T47D (cell line): ENCODE measurements around the gene SEMA3C.

Source experiments
- DNase-seq, 2 experiments: peaks; one replicate each; pipeline versions ENCODE4 v3.0.0 to v3.0.0-alpha.2; 2011 to 2012; ENCODE audit warnings: low read depth in 1 of 2, low spot score in 1 of 2
- JUND ChIP-seq: IDR thresholded peaks from 2 replicates; pipeline ENCODE4 v1.6.1; 2012; ENCODE audit warnings: low read depth
- in situ Hi-C: cut with HindIII; loops from 2 replicates; pipeline ENCODE4 v1.10.0; 2016; ENCODE audit warnings: low sequenced_read_pairs, low pct_unique_long_range_greater_than_20kb

The SEMA3C gene

GRCh38 chr7:80896906-80897598, 21.8 kb downstream of the SEMA3C start:
- DNase-seq = no peak
- TF ChIP-seq JUND = no peak
- in situ Hi-C loops = no loop called here

DNA sequence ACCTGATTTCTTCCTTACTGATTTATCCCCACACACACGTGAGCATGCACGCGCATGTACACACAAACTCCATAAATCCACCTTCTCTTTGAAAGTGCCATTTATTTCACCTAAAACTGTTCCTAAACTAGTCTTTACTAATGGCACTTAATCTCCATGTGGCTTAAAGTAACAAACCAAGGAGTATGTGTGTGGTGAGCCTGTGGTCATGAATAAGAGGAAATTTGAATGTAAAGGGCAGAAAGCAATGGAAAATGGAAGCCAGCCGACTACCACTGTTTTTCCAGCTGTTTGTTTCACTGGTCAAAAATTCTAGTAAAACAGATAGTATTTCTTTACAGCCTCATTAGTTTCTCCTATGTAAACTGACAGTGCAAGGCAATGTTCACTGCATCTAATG, 23.8 kb downstream of the SEMA3C start:
- in situ Hi-C loops = no loop called here
- TF ChIP-seq JUND = no peak
- DNase-seq = no peak

DNA sequence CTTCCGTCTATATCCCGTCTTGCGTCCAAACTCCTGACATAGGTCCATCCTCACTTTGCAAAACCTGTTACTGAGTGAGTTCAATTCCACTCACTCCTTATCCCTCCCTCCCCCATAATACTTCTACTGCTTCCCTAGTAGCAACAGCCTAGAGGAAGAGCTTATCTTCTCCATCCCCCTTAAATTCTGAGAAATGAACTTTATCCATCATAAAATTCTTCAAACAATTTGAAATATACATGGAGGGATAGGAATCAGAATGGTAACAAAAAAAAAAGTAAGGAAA, 27.6 kb downstream of the SEMA3C start:
- in situ Hi-C loops = no loop called here
- TF ChIP-seq JUND = no peak
- DNase-seq = no peak

GRCh38 chr7:80890426-80891258, 28.2 kb downstream of the SEMA3C start:
- no peak for DNase-seq
- no peak for TF ChIP-seq JUND
- in situ Hi-C loops = no loop called here

DNA sequence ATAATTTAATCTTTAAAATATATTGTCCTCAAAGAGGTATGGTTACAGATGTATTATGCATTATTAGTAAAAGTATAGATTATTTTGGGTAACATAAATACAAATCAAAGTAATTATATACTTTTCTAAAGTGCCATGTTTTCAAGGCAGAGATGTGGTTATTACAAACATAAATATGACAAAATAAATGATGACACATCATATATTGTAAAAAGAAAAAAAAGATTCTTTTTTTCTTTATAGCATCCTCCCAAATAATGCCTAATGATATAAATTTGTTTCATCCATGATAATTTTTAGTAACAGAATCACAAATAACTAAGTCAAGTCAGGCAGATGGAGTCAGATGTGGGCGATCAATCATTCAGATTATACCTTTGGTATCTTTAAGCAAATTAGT, 29.3 kb downstream of the SEMA3C start:
- no peak for TF ChIP-seq JUND
- in situ Hi-C loops = no loop called here
- DNase-seq = no peak

DNA sequence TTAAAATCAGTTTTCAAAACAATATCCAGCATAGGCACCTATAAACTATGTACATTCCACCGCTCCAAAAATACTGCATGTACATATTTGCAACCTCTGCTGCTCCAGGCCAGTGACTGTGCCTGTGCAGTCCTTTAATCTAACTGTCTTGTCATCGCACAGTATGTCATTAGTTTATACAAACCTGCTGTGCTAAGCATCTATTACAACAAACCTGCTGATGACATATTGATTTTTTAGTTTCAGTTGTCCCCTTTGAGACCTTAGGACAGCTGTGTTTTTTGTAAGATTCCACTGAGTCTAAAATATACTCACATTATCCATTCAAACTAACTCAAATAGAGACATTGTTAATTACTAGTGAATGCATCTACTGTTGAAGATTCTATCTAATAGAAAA, 33.1 kb downstream of the SEMA3C start:
- in situ Hi-C loops = no loop called here
- DNase-seq = no peak

GRCh38 chr7:80884511-80885195, 34.2 kb downstream of the SEMA3C start:
- TF ChIP-seq JUND = no peak
- no peak for DNase-seq
- in situ Hi-C loops = no loop called here

More for the DNA sequence above, 33.1 kb downstream of the SEMA3C start:
- no peak for TF ChIP-seq JUND

DNA sequence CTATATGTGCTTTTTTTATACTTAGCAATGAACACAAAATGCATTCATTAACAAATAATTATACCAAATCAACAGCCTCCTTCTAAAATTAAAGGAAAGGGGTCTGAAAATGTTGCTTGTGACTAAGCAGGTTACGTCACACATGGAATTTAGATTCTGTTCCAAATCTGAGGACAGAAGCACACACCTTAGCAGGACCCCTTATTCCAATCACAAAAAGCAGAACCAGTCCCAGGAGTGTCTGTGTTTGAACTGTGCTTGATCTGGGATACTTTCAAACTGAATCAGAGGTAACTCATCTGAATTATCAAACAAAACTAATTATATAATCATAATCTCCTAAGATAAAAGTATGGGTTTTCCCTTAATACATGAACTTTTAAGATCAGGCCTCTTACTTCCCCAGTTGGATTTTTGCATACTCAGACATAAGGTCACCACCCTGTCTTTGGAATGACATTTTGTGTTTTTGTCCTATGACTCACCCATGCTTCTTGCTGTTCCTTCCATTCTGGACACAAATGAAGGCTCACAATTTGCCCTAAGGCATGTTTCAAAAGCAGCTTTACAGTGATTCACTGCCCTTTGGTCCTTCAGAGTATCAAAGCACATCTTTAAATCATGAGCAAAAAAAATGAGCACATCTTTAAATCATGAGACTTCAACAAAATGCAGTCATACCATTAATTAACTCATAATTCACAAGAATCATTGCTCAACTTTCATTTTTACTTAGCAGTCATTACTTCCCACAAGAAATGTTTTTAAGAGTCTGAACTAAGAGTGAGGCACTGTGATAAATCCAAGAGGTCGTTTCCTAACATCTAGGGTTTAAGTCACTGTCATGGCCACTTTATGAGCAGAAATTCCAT, 35.5 kb downstream of the SEMA3C start:
- no peak for TF ChIP-seq JUND
- DNase-seq = peak in 1 of 2 experiments; percentile 58
- in situ Hi-C loops = no loop called here

GRCh38 chr7:80882213-80882801, 36.5 kb downstream of the SEMA3C start:
- no peak for DNase-seq
- no peak for TF ChIP-seq JUND
- in situ Hi-C loops = no loop called here

DNA sequence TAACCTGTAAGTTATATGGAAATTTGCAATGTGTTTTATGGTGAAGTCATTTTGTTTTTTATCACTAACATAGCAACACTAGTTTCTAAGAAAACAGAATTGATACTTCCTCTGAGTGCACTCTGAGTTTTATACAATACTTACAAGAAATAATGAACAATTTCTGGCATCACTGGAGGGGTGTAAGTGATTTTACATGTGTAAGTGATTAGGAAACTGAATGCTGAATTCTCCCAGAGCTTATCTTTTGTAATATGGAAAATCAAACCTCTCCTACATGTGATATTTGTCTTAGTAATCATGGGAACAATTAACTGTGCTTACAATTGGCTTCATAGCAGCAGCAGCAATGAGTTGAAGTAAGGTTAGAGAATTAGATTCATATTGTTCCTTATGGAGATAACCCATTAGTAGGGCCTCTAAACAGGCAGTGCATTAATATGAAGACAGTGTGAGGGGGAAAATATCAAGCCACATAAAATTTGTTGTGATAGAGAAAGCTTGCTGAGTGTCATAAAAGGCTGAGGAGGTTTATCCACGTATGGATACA, 37.4 kb downstream of the SEMA3C start:
- no peak for DNase-seq
- TF ChIP-seq JUND = no peak
- in situ Hi-C loops = no loop called here

DNA sequence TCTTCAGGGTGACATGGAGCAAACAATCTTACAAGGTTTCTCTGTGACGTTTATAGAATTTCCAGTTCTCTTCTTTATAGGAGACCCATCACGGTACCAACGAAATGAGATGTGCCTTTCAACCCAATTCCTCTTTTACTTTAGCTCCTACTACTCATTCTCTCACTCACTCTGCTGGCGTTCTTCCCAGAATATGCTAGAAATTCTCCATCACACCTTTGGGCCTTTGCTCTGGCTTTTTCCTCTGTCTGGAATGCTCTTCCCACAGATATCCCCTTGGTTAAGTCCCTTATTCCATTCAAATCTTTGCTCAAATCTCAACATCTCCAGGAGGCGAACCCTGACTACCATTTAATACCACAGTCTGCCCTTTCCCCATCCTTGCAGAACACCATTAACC, 39.0 kb downstream of the SEMA3C start:
- no peak for TF ChIP-seq JUND
- in situ Hi-C loops = no loop called here

More for the DNA sequence above, 39.0 kb downstream of the SEMA3C start:
- DNase-seq = no peak
